Liver (tissue), 9 donors: ENCODE data around the gene ATP2B2. TPM values are rescaled to one million over a fixed set of nuclear protein-coding genes. Genes with fewer than 3 reads are reported as not detected.

Source experiments
- DNase-seq: peaks from one replicate; pipeline ENCODE4 v3.0.0-alpha.2; 2017; ENCODE audit warnings: low spot score
- H3K27ac ChIP-seq, 2 donors: one replicate each; pipeline ENCODE4 v1.7.0; 2013; ENCODE audit warnings: inconsistent platforms in 2 of 2, low read length in 2 of 2, control low read depth in 1 of 2, low read depth in 1 of 2, mild to moderate bottlenecking in 1 of 2
- H3K27me3 ChIP-seq, 4 donors: one replicate each; pipeline versions ENCODE4 v1.6.1 to v1.7.0; 2013; ENCODE audit warnings: low read length in 3 of 4, inconsistent platforms in 1 of 4, mild to moderate bottlenecking in 1 of 4, moderate library complexity in 1 of 4; ENCODE audit not compliant: control insufficient read depth in 4 of 4, insufficient read depth in 4 of 4
- H3K36me3 ChIP-seq, 4 donors: one replicate each; pipeline versions ENCODE4 v1.6.1 to v1.7.0; 2013; ENCODE audit warnings: low read length in 3 of 4, mild to moderate bottlenecking in 3 of 4, low read depth in 1 of 4, moderate library complexity in 1 of 4; ENCODE audit not compliant: control insufficient read depth in 4 of 4, insufficient read depth in 3 of 4
- H3K4me1 ChIP-seq, 4 donors: one replicate each; pipeline versions ENCODE4 v1.6.1 to v1.7.0; 2013; ENCODE audit warnings: low read length in 3 of 4, mild to moderate bottlenecking in 3 of 4, moderate library complexity in 1 of 4; ENCODE audit not compliant: control insufficient read depth in 4 of 4, insufficient read depth in 4 of 4
- H3K4me3 ChIP-seq, 3 donors: one replicate each; pipeline versions ENCODE4 v1.6.1 to v1.7.0; 2013; ENCODE audit warnings: low read length in 3 of 3, control low read depth in 1 of 3, low read depth in 1 of 3, mild to moderate bottlenecking in 1 of 3
- H3K9ac ChIP-seq, 2 donors: one replicate each; pipeline ENCODE4 v1.7.0; 2013; ENCODE audit warnings: low read length in 2 of 2, mild to moderate bottlenecking in 2 of 2, moderate library complexity in 2 of 2, control low read depth in 1 of 2, low read depth in 1 of 2
- H3K9me3 ChIP-seq, 4 donors: one replicate each; pipeline versions ENCODE4 v1.6.1 to v1.7.0; 2013; ENCODE audit warnings: low read length in 3 of 4; ENCODE audit not compliant: control insufficient read depth in 4 of 4
- EGR1 ChIP-seq, 2 donors: IDR thresholded peaks; 2 replicates each; pipeline ENCODE4 v1.6.1; 2016 to 2018; ENCODE audit warnings: antibody characterized with exemption in 2 of 2, low read depth in 2 of 2
- FOXA1 ChIP-seq: IDR thresholded peaks from 2 replicates; pipeline ENCODE4 v1.6.1; 2016; ENCODE audit warnings: antibody characterized with exemption
- FOXA2 ChIP-seq: IDR thresholded peaks from 2 replicates; pipeline ENCODE4 v1.6.1; 2016; ENCODE audit warnings: antibody characterized with exemption
- GABPA ChIP-seq, 2 donors: IDR thresholded peaks in 1 of 2; conservative IDR thresholded peaks in 1 of 2; 2 replicates each; pipeline ENCODE4 v1.6.1; 2016; ENCODE audit warnings: antibody characterized with exemption in 2 of 2, mild to moderate bottlenecking in 1 of 2, moderate library complexity in 1 of 2
- HNF4A ChIP-seq, 2 donors: conservative IDR thresholded peaks; 2 replicates each; pipeline ENCODE4 v1.6.1; 2016; ENCODE audit warnings: antibody characterized with exemption in 2 of 2, mild to moderate bottlenecking in 2 of 2
- HNF4G ChIP-seq: IDR thresholded peaks from 2 replicates; pipeline ENCODE4 v1.6.1; 2016; ENCODE audit warnings: antibody characterized with exemption
- JUND ChIP-seq, 2 donors: IDR thresholded peaks; 2 replicates each; pipeline ENCODE4 v1.6.1; 2016; ENCODE audit warnings: antibody characterized with exemption in 2 of 2
- NR2F2 ChIP-seq: IDR thresholded peaks from 2 replicates; pipeline ENCODE4 v1.6.1; 2016; ENCODE audit warnings: antibody characterized with exemption
- RAD21 ChIP-seq, 2 donors: IDR thresholded peaks; 2 replicates each; pipeline ENCODE4 v1.6.1; 2016; ENCODE audit warnings: antibody characterized with exemption in 2 of 2, mild to moderate bottlenecking in 2 of 2
- RXRA ChIP-seq, 2 donors: IDR thresholded peaks; 2 replicates each; pipeline ENCODE4 v1.6.1; 2017 to 2018; ENCODE audit warnings: antibody characterized with exemption in 2 of 2, mild to moderate bottlenecking in 1 of 2
- SP1 ChIP-seq: IDR thresholded peaks from 2 replicates; pipeline ENCODE4 v1.6.1; 2018; ENCODE audit warnings: antibody characterized with exemption, mild to moderate bottlenecking
- TAF1 ChIP-seq: conservative IDR thresholded peaks from 2 replicates; pipeline ENCODE4 v1.6.1; 2016; ENCODE audit warnings: antibody characterized with exemption, mild to moderate bottlenecking
- YY1 ChIP-seq: IDR thresholded peaks from 2 replicates; pipeline ENCODE4 v1.6.1; 2016; ENCODE audit warnings: antibody characterized with exemption, mild to moderate bottlenecking
- WGBS: extraction: QIAGEN DNeasy Blood & Tissue Kit; methylation state at CpG from one replicate; pipeline ENCODE4 v1.1.7; 2013; 5-methylcytosine and 5-hydroxymethylcytosine counted together
- polyA plus RNA-seq, 2 donors: library from polyadenylated mRNA; stranded (reverse) in 1 of 2; unstranded in 1 of 2; fragments of 200-250 nt in 1 of 2; fragments of >200 nt in 1 of 2; fragmentation: Nextera tagmentation in 1 of 2; extraction: Ambion mirVana in 1 of 2; gene quantifications; one replicate each; pipeline versions ENCODE4 v1.2.1 to v1.2.3, GENCODE V29; 2013 to 2015
- total RNA-seq, 2 donors: library from RNA; depleted of rRNA; stranded (reverse); fragments of >200 nt; gene quantifications; one replicate each; pipeline ENCODE4 v1.2.3, GENCODE V29; 2014
- TF ChIP-seq, protein P1 (sequence below): fragments of 150-350 bp; IDR thresholded peaks from 2 replicates; pipeline ENCODE4 v1.5.1; 2017; ENCODE audit warnings: improper control_type of control experiment, low read depth, low read length; ENCODE audit not compliant: missing input control
- TF ChIP-seq, protein P2 (sequence below): IDR thresholded peaks from 2 replicates; pipeline ENCODE4 v1.6.1; 2016; ENCODE audit warnings: antibody characterized with exemption, mild to moderate bottlenecking
- TF ChIP-seq, protein P3 (sequence below): IDR thresholded peaks from 2 replicates; pipeline ENCODE4 v1.6.1; 2016; ENCODE audit warnings: antibody characterized with exemption
- TF ChIP-seq, protein P4 (sequence below): IDR thresholded peaks from 2 replicates; pipeline ENCODE4 v1.6.1; 2016; ENCODE audit warnings: antibody characterized with exemption
- TF ChIP-seq, protein P5 (sequence below): IDR thresholded peaks from 2 replicates; pipeline ENCODE4 v1.6.1; 2016; ENCODE audit warnings: antibody characterized with exemption
- donor health status: healthy.
- donor health status: healthy.
- donor health status: healthy.
- donor health status: healthy.
- donor health status: healthy.

Gene ATP2B2
- total and polyA plus RNA-seq, 4 donors: 10.4 to 27.8 (median 20.7) TPM

DNA sequence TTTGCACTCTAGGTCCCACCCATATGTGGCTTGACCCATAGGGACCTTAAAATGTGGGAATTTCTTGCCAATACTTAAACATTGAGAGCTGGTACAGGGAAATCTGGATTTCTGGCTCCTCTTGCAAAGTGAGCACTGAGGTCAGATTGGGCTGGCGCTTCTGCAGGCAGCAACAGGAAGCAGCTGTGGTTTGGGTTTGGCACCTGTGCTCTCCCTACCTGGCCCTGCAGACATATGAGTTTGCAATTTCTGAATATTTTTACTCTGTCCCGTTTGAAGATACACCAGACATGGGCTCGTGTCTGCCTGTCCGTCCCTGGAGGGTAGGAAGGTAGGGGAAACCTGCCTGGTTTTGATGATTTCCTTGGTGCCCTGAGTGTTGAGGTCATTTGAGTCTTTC is 109.7 kb downstream of the ATP2B2 start (continued):
- TF ChIP-seq, protein P1, sequence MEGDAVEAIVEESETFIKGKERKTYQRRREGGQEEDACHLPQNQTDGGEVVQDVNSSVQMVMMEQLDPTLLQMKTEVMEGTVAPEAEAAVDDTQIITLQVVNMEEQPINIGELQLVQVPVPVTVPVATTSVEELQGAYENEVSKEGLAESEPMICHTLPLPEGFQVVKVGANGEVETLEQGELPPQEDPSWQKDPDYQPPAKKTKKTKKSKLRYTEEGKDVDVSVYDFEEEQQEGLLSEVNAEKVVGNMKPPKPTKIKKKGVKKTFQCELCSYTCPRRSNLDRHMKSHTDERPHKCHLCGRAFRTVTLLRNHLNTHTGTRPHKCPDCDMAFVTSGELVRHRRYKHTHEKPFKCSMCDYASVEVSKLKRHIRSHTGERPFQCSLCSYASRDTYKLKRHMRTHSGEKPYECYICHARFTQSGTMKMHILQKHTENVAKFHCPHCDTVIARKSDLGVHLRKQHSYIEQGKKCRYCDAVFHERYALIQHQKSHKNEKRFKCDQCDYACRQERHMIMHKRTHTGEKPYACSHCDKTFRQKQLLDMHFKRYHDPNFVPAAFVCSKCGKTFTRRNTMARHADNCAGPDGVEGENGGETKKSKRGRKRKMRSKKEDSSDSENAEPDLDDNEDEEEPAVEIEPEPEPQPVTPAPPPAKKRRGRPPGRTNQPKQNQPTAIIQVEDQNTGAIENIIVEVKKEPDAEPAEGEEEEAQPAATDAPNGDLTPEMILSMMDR: no peak
- TF ChIP-seq, protein P2, sequence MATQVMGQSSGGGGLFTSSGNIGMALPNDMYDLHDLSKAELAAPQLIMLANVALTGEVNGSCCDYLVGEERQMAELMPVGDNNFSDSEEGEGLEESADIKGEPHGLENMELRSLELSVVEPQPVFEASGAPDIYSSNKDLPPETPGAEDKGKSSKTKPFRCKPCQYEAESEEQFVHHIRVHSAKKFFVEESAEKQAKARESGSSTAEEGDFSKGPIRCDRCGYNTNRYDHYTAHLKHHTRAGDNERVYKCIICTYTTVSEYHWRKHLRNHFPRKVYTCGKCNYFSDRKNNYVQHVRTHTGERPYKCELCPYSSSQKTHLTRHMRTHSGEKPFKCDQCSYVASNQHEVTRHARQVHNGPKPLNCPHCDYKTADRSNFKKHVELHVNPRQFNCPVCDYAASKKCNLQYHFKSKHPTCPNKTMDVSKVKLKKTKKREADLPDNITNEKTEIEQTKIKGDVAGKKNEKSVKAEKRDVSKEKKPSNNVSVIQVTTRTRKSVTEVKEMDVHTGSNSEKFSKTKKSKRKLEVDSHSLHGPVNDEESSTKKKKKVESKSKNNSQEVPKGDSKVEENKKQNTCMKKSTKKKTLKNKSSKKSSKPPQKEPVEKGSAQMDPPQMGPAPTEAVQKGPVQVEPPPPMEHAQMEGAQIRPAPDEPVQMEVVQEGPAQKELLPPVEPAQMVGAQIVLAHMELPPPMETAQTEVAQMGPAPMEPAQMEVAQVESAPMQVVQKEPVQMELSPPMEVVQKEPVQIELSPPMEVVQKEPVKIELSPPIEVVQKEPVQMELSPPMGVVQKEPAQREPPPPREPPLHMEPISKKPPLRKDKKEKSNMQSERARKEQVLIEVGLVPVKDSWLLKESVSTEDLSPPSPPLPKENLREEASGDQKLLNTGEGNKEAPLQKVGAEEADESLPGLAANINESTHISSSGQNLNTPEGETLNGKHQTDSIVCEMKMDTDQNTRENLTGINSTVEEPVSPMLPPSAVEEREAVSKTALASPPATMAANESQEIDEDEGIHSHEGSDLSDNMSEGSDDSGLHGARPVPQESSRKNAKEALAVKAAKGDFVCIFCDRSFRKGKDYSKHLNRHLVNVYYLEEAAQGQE: no peak
- TF ChIP-seq GABPA (IDR thresholded peaks at IDR 0.05 in 1 of 2, conservative IDR thresholded peaks at IDR 0.05 in 1 of 2) (no peak), JUND (IDR thresholded peaks at IDR 0.05) (no peak), TAF1 (no peak)

DNA sequence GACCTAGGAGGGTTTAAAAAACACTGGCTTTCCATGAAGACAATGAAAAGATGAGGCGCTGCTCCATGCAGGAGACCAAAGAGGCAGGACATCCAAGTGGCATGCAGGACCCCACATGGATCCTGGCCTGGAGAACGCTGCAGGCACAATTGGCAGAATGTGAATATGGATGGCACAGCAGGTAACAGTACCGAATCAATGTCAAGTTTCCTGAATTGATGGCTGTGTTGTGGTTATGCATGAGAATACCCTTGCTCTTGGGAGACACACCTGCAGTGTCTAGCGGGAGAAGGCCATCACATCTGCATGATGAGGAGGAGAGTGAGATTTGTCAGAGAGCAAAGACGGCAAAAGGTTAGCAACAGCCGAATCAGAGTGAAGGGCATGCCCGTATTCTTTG is 110.2 kb downstream of the ATP2B2 start:
- DNase-seq: no peak
- WGBS: 91% methylated on average over 7 of the region's 7 CpGs
- Histone ChIP-seq H3K27ac (no peak overlapping the region), H3K4me3 (no peak overlapping the region), H3K27me3 (no peaks in the 10 kb centered on the region), H3K9me3 (no peaks in the 10 kb centered on the region), H3K36me3 (peaks cover 2 to 59% (median 40%) of the 10 kb centered on the region in 4 donors), H3K4me1 (no peaks in the 10 kb centered on the region), H3K9ac (no peak overlapping the region)
- no peak for TF ChIP-seq FOXA2
- TF ChIP-seq RXRA (IDR thresholded peaks at IDR 0.05): no peak
- no peak for TF ChIP-seq RAD21 (IDR thresholded peaks at IDR 0.05)
- TF ChIP-seq, protein P3, sequence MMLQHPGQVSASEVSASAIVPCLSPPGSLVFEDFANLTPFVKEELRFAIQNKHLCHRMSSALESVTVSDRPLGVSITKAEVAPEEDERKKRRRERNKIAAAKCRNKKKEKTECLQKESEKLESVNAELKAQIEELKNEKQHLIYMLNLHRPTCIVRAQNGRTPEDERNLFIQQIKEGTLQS: no peak
- TF ChIP-seq EGR1 (IDR thresholded peaks at IDR 0.05; ENCODE audit: low read depth in 2 of 2): no peak
- no peak for TF ChIP-seq YY1
- no peak for TF ChIP-seq HNF4A (conservative IDR thresholded peaks at IDR 0.05)
- TF ChIP-seq GABPA (IDR thresholded peaks at IDR 0.05 in 1 of 2, conservative IDR thresholded peaks at IDR 0.05 in 1 of 2): no peak
- no peak for TF ChIP-seq SP1
- TF ChIP-seq, protein P2: no peak
- TF ChIP-seq HNF4G: no peak
- no peak for TF ChIP-seq FOXA1
- TF ChIP-seq, protein P1: no peak
- TF ChIP-seq NR2F2: no peak
- TF ChIP-seq JUND (IDR thresholded peaks at IDR 0.05): no peak
- TF ChIP-seq, protein P4, sequence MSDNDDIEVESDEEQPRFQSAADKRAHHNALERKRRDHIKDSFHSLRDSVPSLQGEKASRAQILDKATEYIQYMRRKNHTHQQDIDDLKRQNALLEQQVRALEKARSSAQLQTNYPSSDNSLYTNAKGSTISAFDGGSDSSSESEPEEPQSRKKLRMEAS: no peak
- no peak for TF ChIP-seq TAF1
- TF ChIP-seq, protein P5, sequence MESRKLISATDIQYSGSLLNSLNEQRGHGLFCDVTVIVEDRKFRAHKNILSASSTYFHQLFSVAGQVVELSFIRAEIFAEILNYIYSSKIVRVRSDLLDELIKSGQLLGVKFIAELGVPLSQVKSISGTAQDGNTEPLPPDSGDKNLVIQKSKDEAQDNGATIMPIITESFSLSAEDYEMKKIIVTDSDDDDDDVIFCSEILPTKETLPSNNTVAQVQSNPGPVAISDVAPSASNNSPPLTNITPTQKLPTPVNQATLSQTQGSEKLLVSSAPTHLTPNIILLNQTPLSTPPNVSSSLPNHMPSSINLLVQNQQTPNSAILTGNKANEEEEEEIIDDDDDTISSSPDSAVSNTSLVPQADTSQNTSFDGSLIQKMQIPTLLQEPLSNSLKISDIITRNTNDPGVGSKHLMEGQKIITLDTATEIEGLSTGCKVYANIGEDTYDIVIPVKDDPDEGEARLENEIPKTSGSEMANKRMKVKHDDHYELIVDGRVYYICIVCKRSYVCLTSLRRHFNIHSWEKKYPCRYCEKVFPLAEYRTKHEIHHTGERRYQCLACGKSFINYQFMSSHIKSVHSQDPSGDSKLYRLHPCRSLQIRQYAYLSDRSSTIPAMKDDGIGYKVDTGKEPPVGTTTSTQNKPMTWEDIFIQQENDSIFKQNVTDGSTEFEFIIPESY: no peak
